ENCODE measurements around the gene UBQLN1.
A peak's percentile ranks its signal among the peaks of the same experiment; 100 is the strongest.

UBQLN1 gene

DNA sequence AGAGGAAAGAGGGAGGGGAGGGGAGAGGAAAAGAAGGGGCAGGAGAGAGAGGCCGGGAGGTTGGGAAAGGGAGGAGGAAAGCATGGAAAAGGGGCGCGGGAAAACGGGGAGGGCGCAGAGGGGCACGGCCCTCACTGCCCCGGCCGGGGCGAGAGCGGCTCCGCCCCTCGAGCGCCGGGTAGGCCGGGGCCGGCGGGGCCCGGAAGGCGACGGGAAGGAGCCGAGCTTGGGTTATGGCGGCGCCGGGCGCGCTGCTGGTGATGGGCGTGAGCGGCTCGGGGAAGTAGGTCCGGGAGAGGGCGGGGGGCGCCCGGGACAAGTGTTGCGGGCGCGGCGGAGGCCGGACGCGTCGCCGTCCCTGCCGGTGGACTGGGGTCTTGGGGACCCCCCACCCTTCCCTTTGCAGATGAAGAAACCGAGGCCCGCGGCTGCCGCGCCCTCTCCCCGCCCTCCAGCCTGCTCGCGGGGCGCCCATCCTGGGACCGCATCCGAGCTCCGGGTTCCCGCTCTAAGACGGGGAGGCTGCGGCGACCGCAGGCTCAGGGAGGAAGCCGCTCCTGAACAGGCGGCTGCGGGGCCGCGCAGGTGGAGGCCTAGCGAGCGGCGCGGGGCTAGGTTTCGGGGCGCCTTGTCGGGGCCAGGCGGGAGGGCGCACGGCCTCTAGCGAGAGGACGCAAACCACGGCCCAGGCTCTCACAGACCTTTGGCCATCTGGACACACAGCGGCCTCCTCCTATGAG, 84.6 kb downstream of the UBQLN1 start, which contains the start of gene IDNK:
Gene IDNK, plus strand, starts transcription at position 205 of the 740 bp plus-strand sequence. Its CDS starts 29 bp downstream, at position 234.
- no peaks in the 10 kb centered on the region for H4K20me1 ChIP-seq (ENCODE audit: insufficient read depth, low read length)
- peaks cover 21% of the 10 kb centered on the region for H3K4me1 ChIP-seq (ENCODE audit: insufficient read depth, low read length, severe bottlenecking)
- H3K36me3 ChIP-seq (ENCODE audit: insufficient read depth, low read length), result peaks cover 7% of the 10 kb centered on the region; the same call in 1 of the 2 replicates
- no peaks in the 10 kb centered on the region for H3K9me3 ChIP-seq (ENCODE audit: low read length)
- no peaks in the 10 kb centered on the region for H3K9me2 ChIP-seq (ENCODE audit: low read depth, low read length)
- TF ChIP-seq CTCF (IDR thresholded peaks at IDR 0.05; ENCODE audit: low read length) (no peak), EZH2 (IDR thresholded peaks at IDR 0.05; ENCODE audit: borderline replicate concordance, low read length) (no peak)
- H3K79me2 ChIP-seq (ENCODE audit: insufficient read depth, low read length), result no peaks in the 10 kb centered on the region
- peak within 1 kb of the TSS; percentile 76 for H3K4me2 ChIP-seq (ENCODE audit: low read length)
- H3K9ac ChIP-seq (ENCODE audit: low read length), result peak within 1 kb of the TSS; percentile 81
- no peaks in the 10 kb centered on the region for H3K27me3 ChIP-seq (ENCODE audit: insufficient read depth, low read length)
- H3F3A ChIP-seq (ENCODE audit: insufficient read depth, low read length), result no peaks in the 10 kb centered on the region
- H3K27ac ChIP-seq (ENCODE audit: low read depth, low read length, poor library complexity, severe bottlenecking), result peak within 1 kb of the TSS; percentile 63
- H3K4me3 ChIP-seq (ENCODE audit: low read depth, low read length, poor library complexity, severe bottlenecking), result peak within 1 kb of the TSS; percentile 83
- H2AFZ ChIP-seq (ENCODE audit: low read length), result peak within 1 kb of the TSS; percentile 64; the same call in 1 of the 2 replicates

- Histone ChIP-seq H3K79me2 (ENCODE audit: insufficient read depth, low read length) (no peaks in the 10 kb centered on the region), H2AFZ (ENCODE audit: low read length) (peak overlapping the region; percentile 64; the same call in 1 of the 2 replicates), H3F3A (ENCODE audit: insufficient read depth, low read length) (no peaks in the 10 kb centered on the region), H3K4me1 (ENCODE audit: insufficient read depth, low read length, severe bottlenecking) (peaks cover 21% of the 10 kb centered on the region), H3K27me3 (ENCODE audit: insufficient read depth, low read length) (no peaks in the 10 kb centered on the region), H3K4me2 (ENCODE audit: low read length) (peak overlapping the region; percentile 76), H3K9ac (ENCODE audit: low read length) (peak overlapping the region; percentile 81), H4K20me1 (ENCODE audit: insufficient read depth, low read length) (no peaks in the 10 kb centered on the region), H3K27ac (ENCODE audit: low read depth, low read length, poor library complexity, severe bottlenecking) (no peak overlapping the region), H3K36me3 (ENCODE audit: insufficient read depth, low read length) (0 out of 2 replicates have a peak, but pooled peaks cover 3% of the 10 kb centered on the region), H3K9me3 (ENCODE audit: low read length) (no peaks in the 10 kb centered on the region), H3K9me2 (ENCODE audit: low read depth, low read length) (no peaks in the 10 kb centered on the region), H3K4me3 (ENCODE audit: low read depth, low read length, poor library complexity, severe bottlenecking) (peak overlapping the region; percentile 83)
- TF ChIP-seq CTCF (IDR thresholded peaks at IDR 0.05; ENCODE audit: low read length), result no peak
- no peak for TF ChIP-seq EZH2 (IDR thresholded peaks at IDR 0.05; ENCODE audit: borderline replicate concordance, low read length)
Measured at GRCh38 chr9:83622433-83622938, 85.3 kb downstream of the UBQLN1 start.

DNA sequence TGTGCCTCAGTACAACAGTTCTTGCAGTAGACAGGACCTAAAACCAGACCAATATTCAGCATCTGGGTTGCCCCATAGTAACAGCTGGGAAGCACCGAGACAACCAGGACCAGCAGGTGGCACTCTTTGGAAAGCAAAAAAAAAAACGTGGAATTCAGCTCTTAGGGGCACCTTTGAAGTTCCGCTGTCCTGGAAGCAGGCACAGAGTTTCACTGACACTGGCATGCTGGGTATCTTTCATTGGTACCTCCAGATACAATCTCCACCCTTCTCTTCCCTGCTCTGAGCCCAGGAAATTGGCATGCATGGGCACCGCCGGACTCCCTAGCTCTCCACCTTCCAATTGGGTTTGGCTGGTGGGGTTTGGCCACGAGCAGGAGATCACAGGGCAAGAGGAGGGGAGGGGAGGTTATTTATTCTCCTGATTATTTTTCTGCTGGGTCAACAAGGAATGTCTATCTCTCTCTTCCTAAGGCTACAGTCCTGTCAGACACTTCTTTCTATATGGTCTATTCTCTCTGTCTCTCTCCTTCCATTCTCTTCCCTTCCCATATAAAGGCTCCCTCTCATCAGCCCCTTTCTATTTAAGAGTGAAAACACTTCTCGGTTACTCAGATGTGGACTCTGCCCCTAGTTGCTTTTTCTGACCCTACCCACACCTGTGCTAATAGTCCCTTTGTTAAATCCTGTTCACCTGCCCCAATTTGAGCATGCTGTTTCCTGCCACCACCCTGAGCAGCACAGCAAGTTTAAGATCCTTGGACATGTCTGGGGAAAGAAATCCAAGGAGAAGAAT, 86.7 kb downstream of the UBQLN1 start:
- no peaks in the 10 kb centered on the region for H3K9me2 ChIP-seq (ENCODE audit: low read depth, low read length)
- H3K4me3 ChIP-seq (ENCODE audit: low read depth, low read length, poor library complexity, severe bottlenecking), result no peak overlapping the region
- H3K36me3 ChIP-seq (ENCODE audit: insufficient read depth, low read length), result no peaks in the 10 kb centered on the region
- H3K9me3 ChIP-seq (ENCODE audit: low read length), result no peaks in the 10 kb centered on the region
- no peaks in the 10 kb centered on the region for H3K27me3 ChIP-seq (ENCODE audit: insufficient read depth, low read length)
- no peaks in the 10 kb centered on the region for H3F3A ChIP-seq (ENCODE audit: insufficient read depth, low read length)
- no peaks in the 10 kb centered on the region for H4K20me1 ChIP-seq (ENCODE audit: insufficient read depth, low read length)
- no peak overlapping the region for H3K27ac ChIP-seq (ENCODE audit: low read depth, low read length, poor library complexity, severe bottlenecking)
- peaks cover 21% of the 10 kb centered on the region for H3K4me1 ChIP-seq (ENCODE audit: insufficient read depth, low read length, severe bottlenecking)
- no peak overlapping the region; the same call in 1 of the 2 replicates for H3K4me2 ChIP-seq (ENCODE audit: low read length)
- no peak overlapping the region for H3K9ac ChIP-seq (ENCODE audit: low read length)
- no peaks in the 10 kb centered on the region for H3K79me2 ChIP-seq (ENCODE audit: insufficient read depth, low read length)
- H2AFZ ChIP-seq (ENCODE audit: low read length), result no peak overlapping the region
- peak; percentile 74 for TF ChIP-seq CTCF (IDR thresholded peaks at IDR 0.05; ENCODE audit: low read length)
- no peak for TF ChIP-seq EZH2 (IDR thresholded peaks at IDR 0.05; ENCODE audit: borderline replicate concordance, low read length)
